Endothelial cell (in vitro differentiated cells): ENCODE results near the gene CLDN10. TPM values are rescaled to one million over a fixed set of nuclear protein-coding genes. Genes with fewer than 3 reads are reported as not detected.
"Not testable (repeated sequence)": the region's sequence is repeated elsewhere in the genome, so short reads cannot be mapped to it uniquely, and the experiment has no call there.

ENCODE experiments used
- DNase-seq: peaks from one replicate; pipeline ENCODE4 v3.0.0; 2021; ENCODE audit warnings: low spot score
- H3K27ac Mint-ChIP-seq: one replicate; pipeline ENCODE4 v1.8.0; 2021; ENCODE audit warnings: mixed read lengths, inconsistent platforms; ENCODE audit not compliant: unreplicated experiment
- H3K27me3 Mint-ChIP-seq: one replicate; pipeline ENCODE4 v1.8.0; 2021; ENCODE audit warnings: mild to moderate bottlenecking, moderate library complexity, mixed read lengths, inconsistent platforms; ENCODE audit not compliant: unreplicated experiment
- H3K36me3 Mint-ChIP-seq: one replicate; pipeline ENCODE4 v1.8.0; 2021; ENCODE audit warnings: mild to moderate bottlenecking, low read depth, mixed read lengths, inconsistent platforms; ENCODE audit not compliant: unreplicated experiment
- H3K4me1 Mint-ChIP-seq: one replicate; pipeline ENCODE4 v1.8.0; 2021; ENCODE audit warnings: mild to moderate bottlenecking, mixed read lengths, inconsistent platforms; ENCODE audit not compliant: unreplicated experiment
- H3K4me3 Mint-ChIP-seq: one replicate; pipeline ENCODE4 v1.8.0; 2021; ENCODE audit warnings: mild to moderate bottlenecking, mixed read lengths, inconsistent platforms; ENCODE audit not compliant: unreplicated experiment
- H3K9me3 Mint-ChIP-seq: one replicate; pipeline ENCODE4 v1.8.0; 2021; ENCODE audit warnings: mixed read lengths, inconsistent platforms; ENCODE audit not compliant: unreplicated experiment
- CTCF ChIP-seq: fragments of 200-600 bp; sonication (generic); IDR thresholded peaks from one replicate; pipeline ENCODE4 v1.5.0; 2021; ENCODE audit warnings: antibody characterized with exemption; ENCODE audit not compliant: unreplicated experiment
- total RNA-seq: library from RNA; stranded (reverse); fragmentation: NEBNext Ultra II Directional; extraction: Animal tissue kit (Norgen Biotek cat#: 25700); gene quantifications from one replicate; pipeline ENCODE4 v1.2.1, GENCODE V29; 2021; ENCODE audit not compliant: unreplicated experiment

The CLDN10 gene
- total RNA-seq, 1 donor from 2014 or later = 1.6 TPM

- TF ChIP-seq CTCF = no peak
- H3K36me3 Mint-ChIP-seq = no peaks in the 10 kb centered on the region
- H3K4me1 Mint-ChIP-seq = no peaks in the 10 kb centered on the region
- H3K4me3 Mint-ChIP-seq = no peak overlapping the region
- H3K27me3 Mint-ChIP-seq = peaks cover 1% of the 10 kb centered on the region
- DNase-seq = no peak
- no peak overlapping the region for H3K27ac Mint-ChIP-seq
- H3K9me3 Mint-ChIP-seq = no peaks in the 10 kb centered on the region
Measured at GRCh38 chr13:95564091-95564490, 11.6 kb downstream of the CLDN10 start.

GRCh38 chr13:95564733-95565291, 12.3 kb downstream of the CLDN10 start:
- no peaks in the 10 kb centered on the region for H3K36me3 Mint-ChIP-seq
- no peak overlapping the region for H3K4me3 Mint-ChIP-seq
- peaks cover 1% of the 10 kb centered on the region for H3K27me3 Mint-ChIP-seq
- H3K4me1 Mint-ChIP-seq = no peaks in the 10 kb centered on the region
- no peak for TF ChIP-seq CTCF
- no peak for DNase-seq
- no peak overlapping the region for H3K27ac Mint-ChIP-seq
- no peaks in the 10 kb centered on the region for H3K9me3 Mint-ChIP-seq

GRCh38 chr13:95565758-95566157, 13.2 kb downstream of the CLDN10 start:
- not testable (repeated sequence) for H3K27me3 Mint-ChIP-seq, H3K9me3 Mint-ChIP-seq, H3K4me1 Mint-ChIP-seq, DNase-seq, H3K36me3 Mint-ChIP-seq, H3K4me3 Mint-ChIP-seq, H3K27ac Mint-ChIP-seq

GRCh38 chr13:95568131-95568530, 15.6 kb downstream of the CLDN10 start:
- H3K36me3 Mint-ChIP-seq = no peaks in the 10 kb centered on the region

GRCh38 chr13:95570016-95570415, 17.5 kb downstream of the CLDN10 start:
- Mint-ChIP-seq H3K9me3 (no peaks in the 10 kb centered on the region), H3K27ac (no peak overlapping the region)

More at GRCh38 chr13:95568131-95568530, 15.6 kb downstream of the CLDN10 start:
- H3K4me3 Mint-ChIP-seq = no peak overlapping the region
- H3K27me3 Mint-ChIP-seq = peaks cover 2% of the 10 kb centered on the region
- TF ChIP-seq CTCF = no peak
- H3K4me1 Mint-ChIP-seq = peaks cover 2% of the 10 kb centered on the region
- no peak overlapping the region for H3K27ac Mint-ChIP-seq
- DNase-seq = no peak
- no peaks in the 10 kb centered on the region for H3K9me3 Mint-ChIP-seq

More at GRCh38 chr13:95570016-95570415, 17.5 kb downstream of the CLDN10 start:
- no peak for DNase-seq
- Mint-ChIP-seq H3K36me3 (no peaks in the 10 kb centered on the region), H3K4me1 (peaks cover 2% of the 10 kb centered on the region), H3K27me3 (peaks cover 2% of the 10 kb centered on the region), H3K4me3 (no peak overlapping the region)
- TF ChIP-seq CTCF = no peak
